Transverse colon (tissue), 4 donors: ENCODE data around the gene SNRPB. TPM values are rescaled to one million over a fixed set of nuclear protein-coding genes. Genes with fewer than 3 reads are reported as not detected.
"Not testable (repeated sequence)": the region's sequence is repeated elsewhere in the genome, so short reads cannot be mapped to it uniquely, and the experiment has no call there.

Experiments used
- DNase-seq: peaks from one replicate; pipeline ENCODE4 v3.0.0-alpha.2; 2019
- H3K27ac ChIP-seq, 4 donors: fragments of 200-600 bp; sonication (generic); 2 replicates each; pipeline ENCODE4 v1.5.1; 2016 to 2018; ENCODE audit warnings: inconsistent platforms in 4 of 4
- H3K27me3 ChIP-seq: fragments of 200-600 bp; sonication (generic); 2 replicates; pipeline ENCODE4 v1.5.1; 2017; ENCODE audit warnings: inconsistent platforms
- H3K36me3 ChIP-seq, 4 donors: fragments of 200-600 bp; sonication (generic); 2 replicates each; pipeline ENCODE4 v1.5.1; 2017 to 2019; ENCODE audit warnings: inconsistent platforms in 4 of 4
- H3K4me1 ChIP-seq, 4 donors: fragments of 200-600 bp; sonication (generic); 2 replicates each; pipeline ENCODE4 v1.5.1; 2017 to 2020; ENCODE audit warnings: inconsistent platforms in 4 of 4
- H3K4me3 ChIP-seq, 4 donors: fragments of 200-600 bp; sonication (generic); 1 replicate in 1 of 4; 2 replicates in 3 of 4; pipeline versions ENCODE4 v1.5.1 to v1.6.1; 2017 to 2019; ENCODE audit warnings: inconsistent platforms in 4 of 4
- H3K9me3 ChIP-seq, 2 donors: fragments of 200-600 bp; sonication (generic); 2 replicates each; pipeline ENCODE4 v1.5.1; 2017 to 2019; ENCODE audit warnings: inconsistent platforms in 2 of 2
- EP300 ChIP-seq: sonication (generic); formaldehyde crosslinking; IDR thresholded peaks from one replicate; pipeline ENCODE4 v1.6.1; 2017; ENCODE audit warnings: antibody characterized with exemption, low read depth
- POLR2A ChIP-seq: fragments of 450-650 bp; IDR thresholded peaks from one replicate; pipeline ENCODE4 v1.6.1; 2016; ENCODE audit warnings: antibody characterized with exemption, mild to moderate bottlenecking, moderate library complexity
- POLR2AphosphoS5 ChIP-seq, 3 donors: sonication (generic); formaldehyde crosslinking; IDR thresholded peaks; one replicate each; pipeline ENCODE4 v1.6.1; 2016; ENCODE audit warnings: antibody characterized with exemption in 3 of 3
- WGBS, 2 donors: methylation state at CpG; one replicate each; pipeline ENCODE4 v1.1.5; 2018; ENCODE audit warnings: low coverage in 1 of 2; 5-methylcytosine and 5-hydroxymethylcytosine counted together
- in situ Hi-C, 4 donors: fragments of 200-750 bp; cut with MboI; loops; one replicate each; pipeline versions ENCODE4 v1.15.0 to v1.15.1; 2017; ENCODE audit warnings: low sequenced_read_pairs in 3 of 4, low pct_ligation_motif_present in 1 of 4, low pct_unique_long_range_greater_than_20kb in 1 of 4
- intact Hi-C: fragments of 100-400 bp; cut with DNase I; formaldehyde crosslinking; loops from one replicate; pipeline ENCODE4 v1.15.1; 2023; ENCODE audit warnings: low total_unique reads
- total RNA-seq, 4 donors: library from RNA; depleted of rRNA; stranded (reverse); fragments of >200 nt; gene quantifications; one replicate each; pipeline ENCODE4 v1.1.0, GENCODE V29; 2016
- TF ChIP-seq, protein P1 (sequence below), 5 experiments: fragments of 200-600 bp in 3 of 5; fragments of 450-650 bp in 2 of 5; sonication (generic) in 3 of 5; IDR thresholded peaks; 1 replicate in 2 of 5; 2 replicates in 3 of 5; pipeline ENCODE4 v1.5.1; 2016 to 2017; ENCODE audit warnings: antibody characterized with exemption in 5 of 5, inconsistent platforms in 3 of 5, mild to moderate bottlenecking in 2 of 5, moderate library complexity in 1 of 5

Gene SNRPB
- total RNA-seq, 4 donors from 2014 or later = 50.9 to 144 (median 125) TPM

DNA sequence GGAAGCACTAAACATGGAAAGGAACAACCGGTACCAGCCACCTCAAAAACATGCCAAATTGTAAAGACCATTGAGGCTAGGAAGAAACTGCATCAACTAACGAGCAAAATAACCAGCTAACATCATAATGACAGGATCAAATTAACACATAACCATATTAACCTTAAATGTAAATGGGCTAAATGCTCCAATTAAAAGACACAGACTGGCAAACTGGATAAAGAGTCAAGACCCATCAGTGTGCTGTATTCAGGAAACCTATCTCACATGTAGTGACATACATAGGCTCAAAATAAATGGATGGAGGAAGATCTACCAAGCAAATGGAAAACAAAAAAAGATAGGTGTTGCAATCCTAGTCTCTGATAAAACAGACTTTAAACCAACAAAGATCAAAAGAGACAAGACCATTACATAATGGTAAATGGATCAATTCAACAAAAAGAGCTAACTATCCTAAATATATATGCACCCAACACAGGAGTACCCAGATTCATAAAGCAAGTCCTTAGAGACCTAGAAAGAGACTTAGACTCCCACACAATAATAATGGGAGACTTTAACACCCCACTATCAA is 32.3 kb upstream of the SNRPB start:
- intact Hi-C loops, in situ Hi-C loops: not testable (repeated sequence)
- 94 to 98% methylated on average over 2 of the region's 2 CpGs for WGBS, 2 donors

DNA sequence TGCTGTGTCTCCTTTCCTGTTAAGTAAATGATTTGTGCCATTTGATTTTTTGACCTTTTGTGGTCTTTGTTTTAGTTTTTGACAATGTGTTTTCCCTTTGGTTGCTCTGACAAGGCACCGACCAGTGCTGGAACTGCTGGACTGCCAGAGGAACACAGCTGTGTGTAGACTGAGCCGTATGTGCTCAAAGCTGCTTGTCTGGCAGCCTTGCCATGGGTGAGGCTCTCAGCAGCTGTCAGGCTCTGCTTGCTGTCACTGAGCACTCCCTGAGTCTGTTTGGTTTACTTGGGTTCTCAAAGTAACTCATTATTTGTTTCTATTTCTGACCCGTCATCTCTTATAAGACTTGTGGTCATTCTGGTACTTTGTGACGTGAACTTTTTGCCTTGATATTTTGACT is 15.1 kb upstream of the SNRPB start:
- peaks cover 0 to 34% (median 14%) of the 10 kb centered on the region in 4 donors for H3K36me3 ChIP-seq
- in situ Hi-C loops (no loop called here), intact Hi-C loops (no loop called here)
- H3K27me3 ChIP-seq = no peaks in the 10 kb centered on the region
- no peak overlapping the region for H3K27ac ChIP-seq
- H3K9me3 ChIP-seq = no peaks in the 10 kb centered on the region
- TF ChIP-seq EP300 (no peak), POLR2A (no peak), POLR2AphosphoS5 (IDR thresholded peaks at IDR 0.05) (no peak)
- TF ChIP-seq, protein P1, sequence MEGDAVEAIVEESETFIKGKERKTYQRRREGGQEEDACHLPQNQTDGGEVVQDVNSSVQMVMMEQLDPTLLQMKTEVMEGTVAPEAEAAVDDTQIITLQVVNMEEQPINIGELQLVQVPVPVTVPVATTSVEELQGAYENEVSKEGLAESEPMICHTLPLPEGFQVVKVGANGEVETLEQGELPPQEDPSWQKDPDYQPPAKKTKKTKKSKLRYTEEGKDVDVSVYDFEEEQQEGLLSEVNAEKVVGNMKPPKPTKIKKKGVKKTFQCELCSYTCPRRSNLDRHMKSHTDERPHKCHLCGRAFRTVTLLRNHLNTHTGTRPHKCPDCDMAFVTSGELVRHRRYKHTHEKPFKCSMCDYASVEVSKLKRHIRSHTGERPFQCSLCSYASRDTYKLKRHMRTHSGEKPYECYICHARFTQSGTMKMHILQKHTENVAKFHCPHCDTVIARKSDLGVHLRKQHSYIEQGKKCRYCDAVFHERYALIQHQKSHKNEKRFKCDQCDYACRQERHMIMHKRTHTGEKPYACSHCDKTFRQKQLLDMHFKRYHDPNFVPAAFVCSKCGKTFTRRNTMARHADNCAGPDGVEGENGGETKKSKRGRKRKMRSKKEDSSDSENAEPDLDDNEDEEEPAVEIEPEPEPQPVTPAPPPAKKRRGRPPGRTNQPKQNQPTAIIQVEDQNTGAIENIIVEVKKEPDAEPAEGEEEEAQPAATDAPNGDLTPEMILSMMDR (IDR thresholded peaks at IDR 0.05) = no peak
- no peaks in the 10 kb centered on the region for H3K4me1 ChIP-seq
- 61 to 71% methylated on average over 3 to 4 of the region's 4 CpGs for WGBS, 2 donors
- H3K4me3 ChIP-seq = no peak overlapping the region
- DNase-seq = no peak

More for the DNA sequence above, 32.3 kb upstream of the SNRPB start:
- not testable (repeated sequence) for H3K4me1 ChIP-seq, H3K27ac ChIP-seq, H3K9me3 ChIP-seq, H3K27me3 ChIP-seq, DNase-seq, H3K4me3 ChIP-seq
- peaks cover 0 to 14% (median 5%) of the 10 kb centered on the region in 4 donors for H3K36me3 ChIP-seq

- in situ Hi-C loops = no loop called here
- H3K36me3 ChIP-seq = peaks cover 0 to 28% (median 14%) of the 10 kb centered on the region in 4 donors
Observed at GRCh38 chr20:2485080-2485479, 14.5 kb upstream of the SNRPB start.

GRCh38 chr20:2483504-2483903 is 12.9 kb upstream of the SNRPB start:
- H3K36me3 ChIP-seq = peaks cover 0 to 23% (median 11%) of the 10 kb centered on the region in 4 donors

More at GRCh38 chr20:2485080-2485479, 14.5 kb upstream of the SNRPB start:
- no peaks in the 10 kb centered on the region for H3K9me3 ChIP-seq
- WGBS, 2 donors = 94 to 100% methylated on average over 2 of the region's 2 CpGs
- intact Hi-C loops = no loop called here
- H3K27ac ChIP-seq = no peak overlapping the region
- H3K27me3 ChIP-seq = no peaks in the 10 kb centered on the region
- no peak for DNase-seq
- H3K4me1 ChIP-seq = no peaks in the 10 kb centered on the region
- no peak overlapping the region for H3K4me3 ChIP-seq
- TF ChIP-seq, protein P1 (IDR thresholded peaks at IDR 0.05) = no peak
- TF ChIP-seq POLR2AphosphoS5 (IDR thresholded peaks at IDR 0.05) = no peak
- TF ChIP-seq EP300 = no peak

More at GRCh38 chr20:2483504-2483903, 12.9 kb upstream of the SNRPB start:
- Histone ChIP-seq H3K4me3 (no peak overlapping the region), H3K9me3 (no peaks in the 10 kb centered on the region), H3K27ac (no peak overlapping the region), H3K27me3 (no peaks in the 10 kb centered on the region), H3K4me1 (no peaks in the 10 kb centered on the region)
- TF ChIP-seq POLR2AphosphoS5 (IDR thresholded peaks at IDR 0.05) (no peak), POLR2A (no peak), EP300 (no peak)
- TF ChIP-seq, protein P1 (IDR thresholded peaks at IDR 0.05) = no peak
- no peak for DNase-seq
- in situ Hi-C loops = no loop called here
- intact Hi-C loops = no loop called here
- 95% methylated on average over 12 of the region's 12 CpGs; no CpG with 5 or more reads in 1 of the 2 donors for WGBS, 2 donors
